ENCODE measurements around the gene ARHGEF11.
A peak's percentile ranks its signal among the peaks of the same experiment; 100 is the strongest.
"Not testable (repeated sequence)": the region's sequence is repeated elsewhere in the genome, so short reads cannot be mapped to it uniquely, and the experiment has no call there.

Gene ARHGEF11

DNA sequence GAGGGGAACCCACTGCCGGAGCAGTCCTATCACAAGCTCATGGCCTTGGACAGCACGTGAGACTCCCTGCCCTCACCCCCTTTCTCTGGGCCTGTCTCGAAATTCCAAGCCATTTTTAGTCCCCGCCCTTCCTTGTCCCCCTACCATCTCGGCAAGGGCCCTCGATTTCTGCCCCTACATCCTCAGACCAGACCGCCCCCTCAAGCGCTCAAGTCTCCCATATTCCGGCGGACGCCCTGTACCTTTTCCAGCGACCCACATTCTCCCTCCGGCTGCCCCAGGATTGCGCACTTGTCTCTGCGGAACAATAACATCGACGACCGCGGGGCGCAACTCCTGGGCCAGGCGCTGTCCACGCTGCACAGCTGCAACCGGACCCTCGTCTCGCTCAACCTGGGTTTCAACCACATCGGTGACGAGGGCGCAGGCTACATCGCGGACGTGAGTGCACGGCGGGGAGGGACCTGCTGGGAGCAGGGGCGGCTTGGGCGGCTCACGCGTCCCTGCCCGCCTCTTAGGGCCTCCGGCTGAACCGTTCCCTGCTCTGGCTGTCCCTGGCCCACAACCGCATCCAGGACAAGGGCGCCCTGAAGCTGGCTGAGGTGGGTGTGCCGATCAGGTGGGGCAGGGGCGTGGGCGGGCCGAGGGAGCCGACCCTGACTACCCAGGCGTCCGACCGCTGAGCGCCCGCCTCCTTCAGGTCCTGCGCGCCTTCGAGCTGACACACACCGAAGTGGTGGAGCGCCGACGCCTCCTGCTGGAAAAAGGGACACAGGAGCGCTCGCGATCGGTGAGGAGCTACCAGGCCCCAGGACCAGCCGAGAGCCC lies 118.1 kb downstream of the ARHGEF11 start:
- no peaks in the 10 kb centered on the region for H3K9me3 ChIP-seq (ENCODE audit: severe bottlenecking)
- DNase-seq: peak; percentile 97
- TF ChIP-seq, protein P1, sequence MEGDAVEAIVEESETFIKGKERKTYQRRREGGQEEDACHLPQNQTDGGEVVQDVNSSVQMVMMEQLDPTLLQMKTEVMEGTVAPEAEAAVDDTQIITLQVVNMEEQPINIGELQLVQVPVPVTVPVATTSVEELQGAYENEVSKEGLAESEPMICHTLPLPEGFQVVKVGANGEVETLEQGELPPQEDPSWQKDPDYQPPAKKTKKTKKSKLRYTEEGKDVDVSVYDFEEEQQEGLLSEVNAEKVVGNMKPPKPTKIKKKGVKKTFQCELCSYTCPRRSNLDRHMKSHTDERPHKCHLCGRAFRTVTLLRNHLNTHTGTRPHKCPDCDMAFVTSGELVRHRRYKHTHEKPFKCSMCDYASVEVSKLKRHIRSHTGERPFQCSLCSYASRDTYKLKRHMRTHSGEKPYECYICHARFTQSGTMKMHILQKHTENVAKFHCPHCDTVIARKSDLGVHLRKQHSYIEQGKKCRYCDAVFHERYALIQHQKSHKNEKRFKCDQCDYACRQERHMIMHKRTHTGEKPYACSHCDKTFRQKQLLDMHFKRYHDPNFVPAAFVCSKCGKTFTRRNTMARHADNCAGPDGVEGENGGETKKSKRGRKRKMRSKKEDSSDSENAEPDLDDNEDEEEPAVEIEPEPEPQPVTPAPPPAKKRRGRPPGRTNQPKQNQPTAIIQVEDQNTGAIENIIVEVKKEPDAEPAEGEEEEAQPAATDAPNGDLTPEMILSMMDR (IDR thresholded peaks at IDR 0.05; ENCODE audit: low read depth, low read length): peak; percentile 100
- H3K27ac ChIP-seq: 0 out of 2 replicates have a peak overlapping the region, but pooled peaks have one; percentile 38
- H3K27me3 ChIP-seq (ENCODE audit: insufficient read depth, low read depth, severe bottlenecking): peaks cover 10% of the 10 kb centered on the region
- H3K36me3 ChIP-seq: no peaks in the 10 kb centered on the region; the same call in 1 of the 2 replicates
- H3K4me3 ChIP-seq (ENCODE audit: low read depth, low read length): peak overlapping the region; percentile 53

DNA sequence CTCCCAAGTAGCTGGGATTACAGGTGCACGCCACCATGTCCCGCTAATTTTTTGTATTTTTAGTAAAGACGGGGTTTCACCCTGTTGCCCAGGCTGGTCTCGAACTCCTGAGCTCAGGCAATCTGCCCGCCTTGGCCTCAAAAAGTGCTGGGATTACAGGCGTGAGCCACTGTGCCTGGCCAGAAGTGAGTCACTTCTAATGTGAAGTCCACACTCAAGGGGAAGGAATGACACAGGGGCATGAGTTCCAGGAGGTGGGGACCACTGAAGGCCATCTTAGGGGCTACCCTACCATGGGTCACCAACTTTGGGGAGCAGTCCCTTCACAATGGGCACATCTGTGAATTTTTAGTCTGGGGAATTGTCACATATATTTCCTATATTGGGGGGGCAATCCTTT lies 118.8 kb downstream of the ARHGEF11 start:
- not testable (repeated sequence) for H3K9me3 ChIP-seq (ENCODE audit: severe bottlenecking); H3K27ac ChIP-seq; H3K36me3 ChIP-seq; DNase-seq; H3K4me3 ChIP-seq (ENCODE audit: low read depth, low read length)
- peaks cover 10% of the 10 kb centered on the region for H3K27me3 ChIP-seq (ENCODE audit: insufficient read depth, low read depth, severe bottlenecking)

DNA sequence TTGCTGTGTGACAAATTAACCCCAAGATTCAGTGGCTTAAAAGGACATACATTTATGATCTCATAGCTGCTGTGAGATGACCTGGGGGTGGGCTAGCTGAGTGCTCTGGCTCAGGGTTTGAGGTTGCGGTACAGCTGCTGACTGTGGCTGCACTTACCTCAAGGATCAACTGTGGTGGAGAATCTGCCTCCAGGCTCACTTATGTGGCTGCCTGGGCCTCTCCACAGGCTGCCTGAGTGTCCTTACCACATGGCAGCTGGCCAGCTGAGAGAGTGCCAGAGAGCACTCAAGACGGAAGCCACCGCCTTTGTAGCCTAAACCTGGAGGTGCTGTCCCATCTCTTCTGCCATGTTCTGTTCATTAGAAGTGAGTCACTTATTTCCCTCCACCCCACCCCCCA lies 119.4 kb downstream of the ARHGEF11 start:
- DNase-seq: no peak

DNA sequence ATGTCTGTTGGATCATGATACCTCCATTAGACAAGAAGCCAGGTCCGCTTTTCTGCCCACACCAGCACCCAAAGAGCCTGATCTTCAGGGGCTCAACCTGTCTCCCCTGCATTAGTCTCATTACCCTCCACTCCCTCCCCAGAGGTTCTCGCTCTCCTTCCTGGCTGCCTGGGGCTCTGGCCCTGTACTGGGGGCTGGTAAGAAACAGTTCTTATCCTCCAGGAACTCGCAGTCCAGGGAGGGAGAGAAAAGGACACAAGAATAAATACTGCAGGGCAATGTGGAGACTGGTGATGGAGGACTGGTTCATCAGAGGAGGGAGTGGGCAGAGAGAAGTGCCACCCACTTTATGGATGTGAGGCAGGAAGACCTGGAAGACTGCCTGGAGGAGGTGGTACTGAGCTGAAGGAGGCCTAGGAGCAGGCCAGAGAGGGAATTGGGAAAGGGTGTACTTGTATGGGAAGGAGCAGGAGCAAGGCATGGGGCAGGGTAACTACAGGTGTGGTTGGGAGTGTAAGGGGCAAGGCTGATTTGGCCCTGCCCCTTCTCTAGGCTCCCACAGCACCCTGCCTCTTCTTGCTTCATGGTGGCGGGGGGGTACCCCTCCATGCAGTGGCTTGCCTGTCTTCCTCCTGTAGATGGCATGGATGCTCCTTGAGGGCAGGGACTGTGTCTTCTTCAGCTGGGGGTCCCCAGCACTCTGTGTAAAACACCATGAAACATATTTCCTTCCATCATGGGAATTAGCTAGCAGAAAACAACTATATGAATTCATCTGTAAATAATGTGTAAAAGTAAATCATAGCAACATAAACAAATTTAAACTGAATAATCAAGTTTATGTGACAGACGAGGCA lies 120.2 kb downstream of the ARHGEF11 start:
- H3K4me3 ChIP-seq (ENCODE audit: low read depth, low read length): no peak overlapping the region
- H3K9me3 ChIP-seq (ENCODE audit: severe bottlenecking): peaks cover 2% of the 10 kb centered on the region
- TF ChIP-seq, protein P1 (IDR thresholded peaks at IDR 0.05; ENCODE audit: low read depth, low read length): no peak
- H3K27me3 ChIP-seq (ENCODE audit: insufficient read depth, low read depth, severe bottlenecking): peaks cover 10% of the 10 kb centered on the region
- DNase-seq: no peak
- no peak overlapping the region for H3K27ac ChIP-seq
- H3K36me3 ChIP-seq: no peaks in the 10 kb centered on the region

More for the DNA sequence above, 119.4 kb downstream of the ARHGEF11 start:
- TF ChIP-seq, protein P1 (IDR thresholded peaks at IDR 0.05; ENCODE audit: low read depth, low read length): no peak
- Histone ChIP-seq H3K36me3 (no peaks in the 10 kb centered on the region), H3K4me3 (ENCODE audit: low read depth, low read length) (no peak overlapping the region), H3K27ac (no peak overlapping the region), H3K27me3 (ENCODE audit: insufficient read depth, low read depth, severe bottlenecking) (peaks cover 10% of the 10 kb centered on the region), H3K9me3 (ENCODE audit: severe bottlenecking) (no peaks in the 10 kb centered on the region)

DNA sequence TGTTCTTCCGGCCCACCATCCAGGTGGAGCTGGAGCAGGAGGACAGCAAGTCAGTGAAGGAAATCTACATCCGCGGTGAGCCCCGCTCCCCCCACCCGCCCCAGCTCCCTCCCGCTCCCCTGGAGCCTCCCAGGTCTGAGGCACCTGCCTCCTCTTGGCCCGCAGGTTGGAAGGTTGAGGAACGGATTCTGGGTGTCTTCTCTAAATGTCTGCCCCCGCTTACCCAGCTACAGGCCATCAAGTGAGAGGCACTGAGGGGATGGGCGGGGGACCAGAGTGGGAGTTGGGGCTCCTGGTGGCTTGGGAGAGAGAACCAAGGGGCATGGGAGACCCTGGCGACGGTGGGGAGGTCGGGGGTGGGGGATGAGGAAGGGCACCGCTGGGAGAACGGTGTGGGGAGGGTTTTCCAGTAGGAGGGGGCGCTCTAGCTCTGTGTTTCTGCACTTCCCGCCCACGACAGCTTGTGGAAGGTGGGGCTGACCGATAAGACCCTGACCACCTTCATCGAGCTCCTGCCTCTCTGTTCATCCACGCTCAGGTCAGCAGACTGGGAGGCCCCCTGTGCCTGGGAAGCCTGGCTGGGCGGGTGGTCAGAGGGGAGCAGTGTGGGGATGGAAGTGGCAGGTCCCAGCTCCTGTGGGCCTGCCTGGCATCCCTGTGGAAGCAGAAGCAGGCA lies 120.9 kb downstream of the ARHGEF11 start:
- Histone ChIP-seq H3K9me3 (ENCODE audit: severe bottlenecking) (peaks cover 7% of the 10 kb centered on the region), H3K27me3 (ENCODE audit: insufficient read depth, low read depth, severe bottlenecking) (peaks cover 10% of the 10 kb centered on the region), H3K36me3 (no peaks in the 10 kb centered on the region), H3K4me3 (ENCODE audit: low read depth, low read length) (no peak overlapping the region), H3K27ac (no peak overlapping the region)
- TF ChIP-seq, protein P1 (IDR thresholded peaks at IDR 0.05; ENCODE audit: low read depth, low read length): 0 out of 2 replicates have a peak, but pooled peaks have one; percentile 14
- no peak for DNase-seq
